Erythroblast (primary cell): ENCODE results near the gene GABRR1.

Source experiments
- GATA1 ChIP-seq: IDR thresholded peaks from 2 replicates; pipeline ENCODE4 v1.6.1; 2011; ENCODE audit warnings: low read depth, mild to moderate bottlenecking, control low read depth, low read length, moderate library complexity
- POLR2A ChIP-seq: IDR thresholded peaks from 2 replicates; pipeline ENCODE4 v1.6.1; 2011; ENCODE audit warnings: mild to moderate bottlenecking, low read length

GRCh38 chr6:89145091-89145955, 71.8 kb downstream of the GABRR1 start:
- TF ChIP-seq POLR2A (no peak), GATA1 (no peak)
